Activated naive CD4-positive, alpha-beta T cell treated with anti-CD3 and anti-CD28 coated beads, Interleukin-2, amount 50 U/mL, for 24 hours (primary cell): Measurements from ENCODE around the gene EIF4H.
"Not testable (repeated sequence)": the region's sequence is repeated elsewhere in the genome, so short reads cannot be mapped to it uniquely, and the experiment has no call there.

Experiments used
- H3K27ac Mint-ChIP-seq: one replicate; pipeline ENCODE4 v1.8.0; 2021; ENCODE audit warnings: mild to moderate bottlenecking, mixed read lengths
- H3K27me3 Mint-ChIP-seq: one replicate; pipeline ENCODE4 v1.8.0; 2021; ENCODE audit warnings: mixed read lengths
- H3K36me3 Mint-ChIP-seq: one replicate; pipeline ENCODE4 v1.8.0; 2021; ENCODE audit warnings: mixed read lengths
- H3K4me1 Mint-ChIP-seq: one replicate; pipeline ENCODE4 v1.8.0; 2021; ENCODE audit warnings: mixed read lengths
- H3K4me3 Mint-ChIP-seq: one replicate; pipeline ENCODE4 v1.8.0; 2021; ENCODE audit warnings: mild to moderate bottlenecking, mixed read lengths
- H3K9me3 Mint-ChIP-seq: one replicate; pipeline ENCODE4 v1.8.0; 2021; ENCODE audit warnings: mixed read lengths

EIF4H gene

DNA sequence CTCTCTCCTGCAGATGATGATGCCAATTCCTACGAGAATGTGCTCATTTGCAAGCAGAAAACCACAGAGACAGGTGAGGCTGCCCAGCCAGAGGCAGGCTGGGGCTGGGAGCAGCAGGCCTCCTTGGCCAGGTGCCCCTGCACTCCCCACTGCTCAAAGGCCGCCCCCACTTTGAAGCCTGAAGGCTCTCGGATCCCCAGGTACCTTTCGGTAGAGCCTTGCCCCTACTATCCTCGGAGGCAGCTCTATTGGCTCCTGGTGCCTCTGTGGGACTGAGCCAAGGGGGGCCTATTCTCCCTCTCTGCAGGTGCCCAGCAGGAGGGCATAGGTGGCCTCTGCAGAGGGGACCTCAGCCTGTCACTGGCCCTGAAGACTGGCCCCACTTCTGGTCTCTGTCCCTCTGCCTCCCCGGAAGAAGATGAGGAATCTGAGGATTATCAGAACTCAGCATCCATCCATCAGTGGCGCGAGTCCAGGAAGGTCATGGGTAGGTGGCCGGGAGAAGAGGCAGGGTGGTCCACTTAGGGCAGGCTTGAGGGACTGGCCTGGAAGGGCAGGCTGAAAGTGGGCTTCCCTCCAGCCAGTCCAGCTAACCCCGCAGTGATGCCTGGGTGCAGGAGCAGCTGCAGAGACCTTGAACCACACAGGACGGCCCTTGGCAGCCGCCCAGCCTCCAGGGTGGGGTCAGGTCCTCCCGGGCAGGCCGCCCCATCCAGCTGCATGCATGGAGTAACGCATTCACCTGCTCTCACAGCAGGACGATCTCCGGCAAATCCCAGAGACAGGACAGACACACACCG is 49.8 kb downstream of the EIF4H start:
- H3K4me1 Mint-ChIP-seq = peaks cover 5% of the 10 kb centered on the region
- peaks cover 5% of the 10 kb centered on the region for H3K36me3 Mint-ChIP-seq
- H3K9me3 Mint-ChIP-seq = no peaks in the 10 kb centered on the region
- H3K27ac Mint-ChIP-seq = no peak overlapping the region
- no peaks in the 10 kb centered on the region for H3K27me3 Mint-ChIP-seq
- H3K4me3 Mint-ChIP-seq = no peak overlapping the region

DNA sequence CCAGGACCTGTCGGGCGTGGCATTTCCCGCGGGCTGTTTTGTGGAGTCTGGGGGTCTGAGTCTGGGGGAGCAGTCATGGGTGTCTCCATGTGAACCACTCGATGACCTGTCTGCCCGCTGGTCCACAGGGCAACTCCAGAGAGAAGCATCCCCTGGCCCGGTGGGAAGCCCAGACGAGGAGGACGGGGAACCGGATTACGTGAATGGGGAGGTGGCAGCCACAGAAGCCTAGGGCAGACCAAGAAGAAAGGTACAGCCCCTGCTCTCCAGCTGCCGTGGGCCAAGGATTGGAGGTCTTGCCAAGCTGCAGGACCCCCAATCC is 50.3 kb downstream of the EIF4H start:
- Mint-ChIP-seq H3K4me1 (peaks cover 5% of the 10 kb centered on the region), H3K36me3 (peaks cover 5% of the 10 kb centered on the region)

DNA sequence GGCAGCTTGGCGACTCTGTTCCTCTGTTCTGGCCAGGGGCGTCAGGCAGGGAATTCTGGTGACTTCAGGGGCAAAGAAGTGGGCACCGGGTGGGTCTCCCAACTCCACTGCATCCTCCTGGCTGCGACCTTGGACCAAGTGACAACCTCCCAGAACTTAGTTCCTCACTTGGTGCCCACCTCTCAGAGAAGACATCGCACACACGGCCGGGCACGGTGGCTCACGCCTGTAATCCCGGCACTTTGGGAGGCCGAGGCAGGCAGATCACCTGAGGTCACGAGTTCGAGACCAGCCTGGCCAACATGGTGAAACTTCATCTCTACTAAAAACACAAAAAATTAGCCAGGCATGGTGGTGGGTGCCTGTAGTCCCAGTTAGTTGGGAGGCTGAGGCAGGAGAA is 50.8 kb downstream of the EIF4H start:
- not testable (repeated sequence) for H3K4me3 Mint-ChIP-seq, H3K36me3 Mint-ChIP-seq

More for the DNA sequence above, 50.3 kb downstream of the EIF4H start:
- Mint-ChIP-seq H3K27me3 (no peaks in the 10 kb centered on the region), H3K4me3 (no peak overlapping the region), H3K9me3 (no peaks in the 10 kb centered on the region), H3K27ac (no peak overlapping the region)

GRCh38 chr7:74225400-74225799 is 51.2 kb downstream of the EIF4H start:
- no peaks in the 10 kb centered on the region for H3K9me3 Mint-ChIP-seq
- H3K36me3 Mint-ChIP-seq = peaks cover 5% of the 10 kb centered on the region
- H3K27ac Mint-ChIP-seq = no peak overlapping the region
- peaks cover 5% of the 10 kb centered on the region for H3K4me1 Mint-ChIP-seq
- H3K27me3 Mint-ChIP-seq = no peaks in the 10 kb centered on the region
- H3K4me3 Mint-ChIP-seq = no peak overlapping the region

More for the DNA sequence above, 50.8 kb downstream of the EIF4H start:
- H3K4me1 Mint-ChIP-seq, H3K27me3 Mint-ChIP-seq, H3K9me3 Mint-ChIP-seq, H3K27ac Mint-ChIP-seq: not testable (repeated sequence)

GRCh38 chr7:74226633-74227032 is 52.5 kb downstream of the EIF4H start:
- H3K27me3 Mint-ChIP-seq = no peaks in the 10 kb centered on the region
- H3K4me3 Mint-ChIP-seq = no peak overlapping the region
- H3K4me1 Mint-ChIP-seq = peaks cover 5% of the 10 kb centered on the region
- H3K9me3 Mint-ChIP-seq = no peaks in the 10 kb centered on the region
- peaks cover 5% of the 10 kb centered on the region for H3K36me3 Mint-ChIP-seq
- no peak overlapping the region for H3K27ac Mint-ChIP-seq

DNA sequence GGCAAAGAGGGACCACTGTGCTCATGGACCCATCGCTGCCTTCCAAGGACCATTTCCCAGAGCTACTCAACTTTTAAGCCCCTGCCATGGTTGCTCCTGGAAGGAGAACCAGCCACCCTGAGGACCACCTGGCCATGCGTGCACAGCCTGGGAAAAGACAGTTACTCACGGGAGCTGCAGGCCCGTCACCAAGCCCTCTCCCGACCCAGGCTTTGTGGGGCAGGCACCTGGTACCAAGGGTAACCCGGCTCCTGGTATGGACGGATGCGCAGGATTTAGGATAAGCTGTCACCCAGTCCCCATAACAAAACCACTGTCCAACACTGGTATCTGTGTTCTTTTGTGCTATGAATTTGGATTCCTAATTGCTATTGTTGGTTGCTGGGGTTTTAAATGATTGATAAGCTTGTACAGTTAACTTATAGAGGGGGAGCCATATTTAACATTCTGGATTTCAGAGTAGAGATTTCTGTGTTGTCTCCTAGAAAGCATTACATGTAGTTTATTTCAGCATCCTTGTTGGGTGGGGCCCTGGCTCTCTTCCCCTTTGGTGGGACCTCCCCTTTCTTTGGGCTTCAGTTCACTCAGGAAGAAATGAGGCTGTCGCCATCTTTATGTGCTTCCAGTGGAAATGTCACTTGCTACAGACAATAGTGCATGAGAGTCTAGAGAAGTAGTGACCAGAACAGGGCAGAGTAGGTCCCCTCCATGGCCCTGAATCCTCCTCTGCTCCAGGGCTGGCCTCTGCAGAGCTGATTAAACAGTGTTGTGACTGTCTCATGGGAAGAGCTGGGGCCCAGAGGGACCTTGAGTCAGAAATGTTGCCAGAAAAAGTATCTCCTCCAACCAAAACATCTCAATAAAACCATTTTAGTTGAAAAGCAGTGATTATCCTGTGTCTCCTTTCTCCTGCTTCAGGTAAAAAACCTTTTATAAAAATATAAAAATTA is 55.1 kb downstream of the EIF4H start:
- Mint-ChIP-seq H3K27ac (no peak overlapping the region), H3K4me1 (peaks cover 5% of the 10 kb centered on the region), H3K27me3 (no peaks in the 10 kb centered on the region), H3K9me3 (no peaks in the 10 kb centered on the region), H3K4me3 (no peak overlapping the region), H3K36me3 (peaks cover 2% of the 10 kb centered on the region)

DNA sequence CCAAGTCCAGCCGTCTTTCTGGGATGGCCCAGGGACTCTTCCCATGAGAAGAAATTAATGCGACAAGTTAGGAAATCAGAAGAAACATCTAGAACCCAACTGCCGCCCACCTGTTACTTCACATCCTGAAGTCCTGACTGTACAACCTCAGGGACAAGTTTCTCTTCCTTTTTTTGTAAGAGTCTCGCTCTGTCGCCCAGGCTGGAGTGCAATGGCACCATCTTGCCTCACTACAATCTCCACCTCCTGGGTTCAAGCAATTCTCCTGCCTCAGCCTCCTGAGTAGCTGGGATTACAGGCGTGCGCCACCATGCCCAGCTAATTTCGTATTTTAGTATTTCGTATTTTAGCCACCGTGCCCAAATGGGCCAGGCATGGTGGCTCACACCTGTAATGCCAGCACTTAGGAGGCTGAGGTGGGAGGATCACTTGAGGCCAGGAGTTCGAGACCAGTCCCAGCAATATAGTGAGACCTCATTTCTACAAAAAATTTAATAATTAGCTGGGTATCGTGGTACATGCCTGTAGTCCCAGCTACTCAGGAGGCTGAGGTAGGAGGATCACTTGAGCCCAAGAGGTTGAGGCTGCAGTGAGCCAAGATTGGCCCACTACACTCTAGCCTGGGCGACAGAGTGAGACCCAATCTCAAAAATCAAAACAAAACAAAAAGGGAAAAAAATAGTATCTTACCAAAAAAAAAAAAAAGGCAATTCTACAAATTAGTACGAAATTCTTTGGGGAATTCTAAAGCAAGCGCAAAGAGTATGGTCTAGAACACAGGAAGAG is 56.5 kb downstream of the EIF4H start:
- Mint-ChIP-seq H3K27ac (no peak overlapping the region), H3K4me3 (no peak overlapping the region), H3K9me3 (no peaks in the 10 kb centered on the region), H3K27me3 (no peaks in the 10 kb centered on the region), H3K36me3 (peaks cover 6% of the 10 kb centered on the region), H3K4me1 (peaks cover 5% of the 10 kb centered on the region)

GRCh38 chr7:74231232-74231590 is 57.1 kb downstream of the EIF4H start:
- H3K27me3 Mint-ChIP-seq = no peaks in the 10 kb centered on the region
- no peak overlapping the region for H3K27ac Mint-ChIP-seq
- no peaks in the 10 kb centered on the region for H3K9me3 Mint-ChIP-seq
- peaks cover 4% of the 10 kb centered on the region for H3K36me3 Mint-ChIP-seq
- H3K4me3 Mint-ChIP-seq = no peak overlapping the region
- peaks cover 5% of the 10 kb centered on the region for H3K4me1 Mint-ChIP-seq

- Mint-ChIP-seq H3K27me3 (no peaks in the 10 kb centered on the region), H3K27ac (no peak overlapping the region), H3K9me3 (no peaks in the 10 kb centered on the region), H3K4me1 (no peaks in the 10 kb centered on the region), H3K36me3 (peaks cover 8% of the 10 kb centered on the region), H3K4me3 (no peak overlapping the region)
Observed at GRCh38 chr7:74233655-74234285, 59.6 kb downstream of the EIF4H start.

- Mint-ChIP-seq H3K4me3 (no peak overlapping the region), H3K9me3 (no peaks in the 10 kb centered on the region), H3K27me3 (no peaks in the 10 kb centered on the region), H3K4me1 (no peaks in the 10 kb centered on the region), H3K36me3 (peaks cover 12% of the 10 kb centered on the region), H3K27ac (no peak overlapping the region)
Observed at GRCh38 chr7:74235518-74236268, 61.5 kb downstream of the EIF4H start.

GRCh38 chr7:74236284-74236683 is 62.1 kb downstream of the EIF4H start:
- Mint-ChIP-seq H3K4me1 (no peaks in the 10 kb centered on the region), H3K9me3 (no peaks in the 10 kb centered on the region), H3K27ac (no peak overlapping the region), H3K36me3 (peaks cover 14% of the 10 kb centered on the region), H3K4me3 (no peak overlapping the region), H3K27me3 (no peaks in the 10 kb centered on the region)

- Mint-ChIP-seq H3K27ac (no peak overlapping the region), H3K4me3 (no peak overlapping the region), H3K27me3 (no peaks in the 10 kb centered on the region), H3K36me3 (peaks cover 16% of the 10 kb centered on the region), H3K4me1 (no peaks in the 10 kb centered on the region), H3K9me3 (no peaks in the 10 kb centered on the region)
Observed at GRCh38 chr7:74240482-74240881, 66.3 kb downstream of the EIF4H start.

GRCh38 chr7:74242122-74242443 is 67.9 kb downstream of the EIF4H start:
- Mint-ChIP-seq H3K9me3 (no peaks in the 10 kb centered on the region), H3K36me3 (peaks cover 16% of the 10 kb centered on the region), H3K4me1 (no peaks in the 10 kb centered on the region), H3K27me3 (no peaks in the 10 kb centered on the region), H3K27ac (no peak overlapping the region), H3K4me3 (no peak overlapping the region)

DNA sequence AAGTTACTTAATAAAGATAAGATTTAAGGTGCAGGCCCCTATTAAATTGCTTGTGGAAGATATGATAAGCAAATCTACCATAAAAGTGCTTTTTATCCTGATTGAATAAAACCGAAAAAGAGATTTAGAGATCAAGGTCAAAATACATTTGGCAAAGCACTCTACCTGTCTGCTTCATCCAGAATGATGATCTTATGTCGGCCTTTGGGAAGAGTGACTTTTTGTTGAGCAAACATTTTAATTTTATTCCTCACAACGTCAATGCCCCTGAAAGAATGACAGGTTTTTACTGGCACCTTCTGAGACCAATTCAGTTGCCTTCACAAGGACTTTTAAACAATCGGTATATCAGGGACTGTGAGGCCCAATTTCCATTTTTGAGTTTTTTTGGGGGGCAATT is 72.3 kb downstream of the EIF4H start:
- Mint-ChIP-seq H3K4me3 (no peak overlapping the region), H3K36me3 (peaks cover 14% of the 10 kb centered on the region), H3K27me3 (no peaks in the 10 kb centered on the region), H3K9me3 (no peaks in the 10 kb centered on the region), H3K27ac (no peak overlapping the region), H3K4me1 (peaks cover 5% of the 10 kb centered on the region)
